Measurements from ENCODE around the gene SMG7.

DNA sequence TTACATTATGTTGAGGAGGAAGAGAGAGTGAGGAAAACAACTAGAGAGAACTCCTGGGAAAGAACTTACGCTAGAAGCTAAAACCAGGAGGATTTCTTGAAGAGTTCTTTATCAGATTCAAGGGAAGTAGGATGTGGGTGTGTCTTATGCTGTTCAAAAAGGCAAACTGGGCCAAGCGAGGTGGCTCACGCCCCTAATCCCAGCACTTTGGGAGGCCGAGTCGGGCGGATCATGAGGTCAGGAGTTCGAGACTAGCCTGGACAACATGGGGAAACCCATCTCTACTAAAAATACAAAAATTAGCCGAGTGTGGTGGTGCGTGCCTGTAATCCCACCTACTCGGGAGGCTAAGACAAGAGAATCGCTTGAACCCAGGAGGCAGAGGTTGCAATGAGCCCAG lies 23.1 kb downstream of the SMG7 start:
- TF ChIP-seq POLR2A (IDR thresholded peaks at IDR 0.05): no peak
- TF ChIP-seq, protein P1, sequence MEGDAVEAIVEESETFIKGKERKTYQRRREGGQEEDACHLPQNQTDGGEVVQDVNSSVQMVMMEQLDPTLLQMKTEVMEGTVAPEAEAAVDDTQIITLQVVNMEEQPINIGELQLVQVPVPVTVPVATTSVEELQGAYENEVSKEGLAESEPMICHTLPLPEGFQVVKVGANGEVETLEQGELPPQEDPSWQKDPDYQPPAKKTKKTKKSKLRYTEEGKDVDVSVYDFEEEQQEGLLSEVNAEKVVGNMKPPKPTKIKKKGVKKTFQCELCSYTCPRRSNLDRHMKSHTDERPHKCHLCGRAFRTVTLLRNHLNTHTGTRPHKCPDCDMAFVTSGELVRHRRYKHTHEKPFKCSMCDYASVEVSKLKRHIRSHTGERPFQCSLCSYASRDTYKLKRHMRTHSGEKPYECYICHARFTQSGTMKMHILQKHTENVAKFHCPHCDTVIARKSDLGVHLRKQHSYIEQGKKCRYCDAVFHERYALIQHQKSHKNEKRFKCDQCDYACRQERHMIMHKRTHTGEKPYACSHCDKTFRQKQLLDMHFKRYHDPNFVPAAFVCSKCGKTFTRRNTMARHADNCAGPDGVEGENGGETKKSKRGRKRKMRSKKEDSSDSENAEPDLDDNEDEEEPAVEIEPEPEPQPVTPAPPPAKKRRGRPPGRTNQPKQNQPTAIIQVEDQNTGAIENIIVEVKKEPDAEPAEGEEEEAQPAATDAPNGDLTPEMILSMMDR (IDR thresholded peaks at IDR 0.05): no peak
